ENCODE results near the gene OR2T10.
"Not testable (repeated sequence)": the region's sequence is repeated elsewhere in the genome, so short reads cannot be mapped to it uniquely, and the experiment has no call there.

GRCh38 chr1:248634991-248635390, 37.5 kb upstream of the OR2T10 start, which contains the start of gene OR2T11:
- TF ChIP-seq CTCF (conservative IDR thresholded peaks at IDR 0.05 in 1 of 2, IDR thresholded peaks at IDR 0.05 in 1 of 2; ENCODE audit: extremely low read depth in 1 of 2, insufficient read depth in 1 of 2, low read depth in 1 of 2, low read length in 2 of 2); EZH2 (IDR thresholded peaks at IDR 0.05; ENCODE audit: borderline replicate concordance, low read length): not testable (repeated sequence)

All from mammary epithelial cell (primary cell).